ENCODE measurements around the gene GALR3.

Gene GALR3

GRCh38 chr22:37803195-37803638 is 20.0 kb upstream of the GALR3 start:
- peak overlapping the region; percentile 61 to 66 for H3K9ac ChIP-seq (ENCODE audit: low read depth in 1 of 2, low read length in 2 of 2)
- no peaks in the 10 kb centered on the region for H3K9me3 ChIP-seq (ENCODE audit: control insufficient read depth in 1 of 2, low read length in 2 of 2)
- H3K36me3 ChIP-seq (ENCODE audit: control insufficient read depth in 1 of 2, insufficient read depth in 2 of 2, low read length in 2 of 2): no peaks in the 10 kb centered on the region
- no peaks in the 10 kb centered on the region for H3K27me3 ChIP-seq (ENCODE audit: control insufficient read depth in 1 of 2, insufficient read depth in 2 of 2, low read length in 2 of 2)
- peaks cover 19 to 39% of the 10 kb centered on the region in 2 donors for H3K4me1 ChIP-seq (ENCODE audit: control insufficient read depth in 1 of 2, insufficient read depth in 2 of 2, low read length in 2 of 2)
- H3K27ac ChIP-seq (ENCODE audit: low read depth, low read length): no peak overlapping the region
- peak overlapping the region; percentile 79 to 81 for H3K4me3 ChIP-seq (ENCODE audit: low read depth in 1 of 2, low read length in 2 of 2)

- Histone ChIP-seq H3K4me3 (ENCODE audit: low read depth in 1 of 2, low read length in 2 of 2) (peak overlapping the region; percentile 79 to 81), H3K4me1 (ENCODE audit: control insufficient read depth in 1 of 2, insufficient read depth in 2 of 2, low read length in 2 of 2) (peaks cover 22 to 45% of the 10 kb centered on the region in 2 donors), H3K9ac (ENCODE audit: low read depth in 1 of 2, low read length in 2 of 2) (peak overlapping the region in 1 of 2 donors; percentile 51), H3K27me3 (ENCODE audit: control insufficient read depth in 1 of 2, insufficient read depth in 2 of 2, low read length in 2 of 2) (no peaks in the 10 kb centered on the region), H3K9me3 (ENCODE audit: control insufficient read depth in 1 of 2, low read length in 2 of 2) (no peaks in the 10 kb centered on the region), H3K36me3 (ENCODE audit: control insufficient read depth in 1 of 2, insufficient read depth in 2 of 2, low read length in 2 of 2) (no peaks in the 10 kb centered on the region), H3K27ac (ENCODE audit: low read depth, low read length) (no peak overlapping the region)
Observed at GRCh38 chr22:37803639-37804351, 19.4 kb upstream of the GALR3 start.

GRCh38 chr22:37804352-37804880 is 18.8 kb upstream of the GALR3 start:
- Histone ChIP-seq H3K9ac (ENCODE audit: low read depth in 1 of 2, low read length in 2 of 2) (peak overlapping the region; percentile 51), H3K27ac (ENCODE audit: low read depth, low read length) (no peak overlapping the region), H3K27me3 (ENCODE audit: control insufficient read depth in 1 of 2, insufficient read depth in 2 of 2, low read length in 2 of 2) (no peaks in the 10 kb centered on the region), H3K9me3 (ENCODE audit: control insufficient read depth in 1 of 2, low read length in 2 of 2) (no peaks in the 10 kb centered on the region), H3K4me1 (ENCODE audit: control insufficient read depth in 1 of 2, insufficient read depth in 2 of 2, low read length in 2 of 2) (peaks cover 26 to 50% of the 10 kb centered on the region in 2 donors), H3K4me3 (ENCODE audit: low read depth in 1 of 2, low read length in 2 of 2) (peak overlapping the region; percentile 36 to 63), H3K36me3 (ENCODE audit: control insufficient read depth in 1 of 2, insufficient read depth in 2 of 2, low read length in 2 of 2) (no peaks in the 10 kb centered on the region)

GRCh38 chr22:37804881-37805809 is 18.0 kb upstream of the GALR3 start:
- no peaks in the 10 kb centered on the region for H3K27me3 ChIP-seq (ENCODE audit: control insufficient read depth in 1 of 2, insufficient read depth in 2 of 2, low read length in 2 of 2)
- H3K4me1 ChIP-seq (ENCODE audit: control insufficient read depth in 1 of 2, insufficient read depth in 2 of 2, low read length in 2 of 2): peaks cover 26 to 50% of the 10 kb centered on the region in 2 donors
- H3K27ac ChIP-seq (ENCODE audit: low read depth, low read length): peak overlapping the region; percentile 87
- H3K9ac ChIP-seq (ENCODE audit: low read depth in 1 of 2, low read length in 2 of 2): peak overlapping the region; percentile 82 to 91
- H3K36me3 ChIP-seq (ENCODE audit: control insufficient read depth in 1 of 2, insufficient read depth in 2 of 2, low read length in 2 of 2): no peaks in the 10 kb centered on the region
- H3K4me3 ChIP-seq (ENCODE audit: low read depth in 1 of 2, low read length in 2 of 2): peak overlapping the region; percentile 89
- H3K9me3 ChIP-seq (ENCODE audit: control insufficient read depth in 1 of 2, low read length in 2 of 2): no peaks in the 10 kb centered on the region

- H3K27me3 ChIP-seq (ENCODE audit: control insufficient read depth in 1 of 2, insufficient read depth in 2 of 2, low read length in 2 of 2): no peaks in the 10 kb centered on the region
- H3K4me1 ChIP-seq (ENCODE audit: control insufficient read depth in 1 of 2, insufficient read depth in 2 of 2, low read length in 2 of 2): peaks cover 26 to 50% of the 10 kb centered on the region in 2 donors
- H3K9ac ChIP-seq (ENCODE audit: low read depth in 1 of 2, low read length in 2 of 2): peak overlapping the region; percentile 82 to 91
- H3K4me3 ChIP-seq (ENCODE audit: low read depth in 1 of 2, low read length in 2 of 2): peak overlapping the region; percentile 89
- H3K36me3 ChIP-seq (ENCODE audit: control insufficient read depth in 1 of 2, insufficient read depth in 2 of 2, low read length in 2 of 2): no peaks in the 10 kb centered on the region
- H3K27ac ChIP-seq (ENCODE audit: low read depth, low read length): peak overlapping the region; percentile 87
- no peaks in the 10 kb centered on the region for H3K9me3 ChIP-seq (ENCODE audit: control insufficient read depth in 1 of 2, low read length in 2 of 2)
Observed at GRCh38 chr22:37805810-37806277, 17.3 kb upstream of the GALR3 start.

- H3K9ac ChIP-seq (ENCODE audit: low read depth in 1 of 2, low read length in 2 of 2): peak overlapping the region; percentile 82 to 91
- peak overlapping the region; percentile 89 for H3K4me3 ChIP-seq (ENCODE audit: low read depth in 1 of 2, low read length in 2 of 2)
- H3K4me1 ChIP-seq (ENCODE audit: control insufficient read depth in 1 of 2, insufficient read depth in 2 of 2, low read length in 2 of 2): peaks cover 26 to 50% of the 10 kb centered on the region in 2 donors
- H3K27me3 ChIP-seq (ENCODE audit: control insufficient read depth in 1 of 2, insufficient read depth in 2 of 2, low read length in 2 of 2): no peaks in the 10 kb centered on the region
- H3K27ac ChIP-seq (ENCODE audit: low read depth, low read length): peak overlapping the region; percentile 56
- H3K9me3 ChIP-seq (ENCODE audit: control insufficient read depth in 1 of 2, low read length in 2 of 2): no peaks in the 10 kb centered on the region
- no peaks in the 10 kb centered on the region for H3K36me3 ChIP-seq (ENCODE audit: control insufficient read depth in 1 of 2, insufficient read depth in 2 of 2, low read length in 2 of 2)
Observed at GRCh38 chr22:37806409-37807333, 16.5 kb upstream of the GALR3 start.

GRCh38 chr22:37807410-37808293 is 15.5 kb upstream of the GALR3 start, which contains the start of gene GCAT:
Gene GCAT (plus strand): TSS chr22:37807934. CDS start chr22:37807968, 34 bp downstream.
- Histone ChIP-seq H3K4me3 (ENCODE audit: low read depth in 1 of 2, low read length in 2 of 2) (peak within 1 kb of the TSS; percentile 89), H3K27me3 (ENCODE audit: control insufficient read depth in 1 of 2, insufficient read depth in 2 of 2, low read length in 2 of 2) (no peaks in the 10 kb centered on the region), H3K9ac (ENCODE audit: low read depth in 1 of 2, low read length in 2 of 2) (peak within 1 kb of the TSS; percentile 82 to 91), H3K4me1 (ENCODE audit: control insufficient read depth in 1 of 2, insufficient read depth in 2 of 2, low read length in 2 of 2) (peaks cover 25 to 47% of the 10 kb centered on the region in 2 donors), H3K36me3 (ENCODE audit: control insufficient read depth in 1 of 2, insufficient read depth in 2 of 2, low read length in 2 of 2) (no peaks in the 10 kb centered on the region), H3K27ac (ENCODE audit: low read depth, low read length) (peak within 1 kb of the TSS; percentile 56), H3K9me3 (ENCODE audit: control insufficient read depth in 1 of 2, low read length in 2 of 2) (no peaks in the 10 kb centered on the region)

GRCh38 chr22:37808294-37808657 is 14.9 kb upstream of the GALR3 start:
- no peaks in the 10 kb centered on the region for H3K27me3 ChIP-seq (ENCODE audit: control insufficient read depth in 1 of 2, insufficient read depth in 2 of 2, low read length in 2 of 2)
- no peaks in the 10 kb centered on the region for H3K36me3 ChIP-seq (ENCODE audit: control insufficient read depth in 1 of 2, insufficient read depth in 2 of 2, low read length in 2 of 2)
- H3K4me3 ChIP-seq (ENCODE audit: low read depth in 1 of 2, low read length in 2 of 2): peak overlapping the region; percentile 89
- no peak overlapping the region for H3K27ac ChIP-seq (ENCODE audit: low read depth, low read length)
- peaks cover 19 to 41% of the 10 kb centered on the region in 2 donors for H3K4me1 ChIP-seq (ENCODE audit: control insufficient read depth in 1 of 2, insufficient read depth in 2 of 2, low read length in 2 of 2)
- H3K9me3 ChIP-seq (ENCODE audit: control insufficient read depth in 1 of 2, low read length in 2 of 2): no peaks in the 10 kb centered on the region
- peak overlapping the region; percentile 66 to 76 for H3K9ac ChIP-seq (ENCODE audit: low read depth in 1 of 2, low read length in 2 of 2)
